Esophagus squamous epithelium (tissue), 5 donors: ENCODE results near the gene NCS1. TPM values are rescaled to one million over a fixed set of nuclear protein-coding genes. Genes with fewer than 3 reads are reported as not detected.
A peak's percentile ranks its signal among the peaks of the same experiment; 100 is the strongest.
"Not testable (repeated sequence)": the region's sequence is repeated elsewhere in the genome, so short reads cannot be mapped to it uniquely, and the experiment has no call there.

Experiments used
- DNase-seq: peaks from one replicate; lab custom pipeline; 2025; lab: John Stamatoyannopoulos, UW
- H3K27ac ChIP-seq, 4 donors: fragments of 200-600 bp; sonication (generic); one replicate each; pipeline ENCODE4 v1.5.1; 2016 to 2019; ENCODE audit warnings: mild to moderate bottlenecking in 1 of 4
- H3K27me3 ChIP-seq, 4 donors: fragments of 200-600 bp; sonication (generic); 1 replicate in 3 of 4; 2 replicates in 1 of 4; pipeline versions ENCODE4 v1.5.1 to v1.6.0; 2017 to 2021; ENCODE audit warnings: antibody characterized with exemption in 1 of 4
- H3K36me3 ChIP-seq, 3 donors: fragments of 200-600 bp; sonication (generic); one replicate each; pipeline ENCODE4 v1.5.1; 2016 to 2019
- H3K4me1 ChIP-seq, 3 donors: fragments of 200-600 bp; sonication (generic); one replicate each; pipeline ENCODE4 v1.5.1; 2017 to 2019
- H3K4me3 ChIP-seq, 4 donors: fragments of 200-600 bp; sonication (generic); 1 replicate in 3 of 4; 2 replicates in 1 of 4; pipeline ENCODE4 v1.5.1; 2016 to 2019; ENCODE audit warnings: mild to moderate bottlenecking in 2 of 4, moderate library complexity in 1 of 4
- H3K9me3 ChIP-seq, 3 donors: fragments of 200-600 bp; sonication (generic); one replicate each; pipeline ENCODE4 v1.5.1; 2016 to 2019
- CTCF ChIP-seq, 6 experiments: fragments of 450-650 bp in 4 of 6; fragments of 200-600 bp in 2 of 6; sonication (generic) in 2 of 6; IDR thresholded peaks; one replicate each; pipeline ENCODE4 v1.5.1; 2016 to 2019; ENCODE audit warnings: antibody characterized with exemption in 6 of 6, mild to moderate bottlenecking in 4 of 6, moderate library complexity in 4 of 6
- POLR2A ChIP-seq, 4 donors: fragments of 450-650 bp; IDR thresholded peaks; one replicate each; pipeline ENCODE4 v1.6.1; 2017; ENCODE audit warnings: antibody characterized with exemption in 4 of 4, mild to moderate bottlenecking in 4 of 4, moderate library complexity in 3 of 4
- WGBS, 2 donors: methylation state at CpG; one replicate each; pipeline ENCODE4 v1.1.5; 2018; 5-methylcytosine and 5-hydroxymethylcytosine counted together
- intact Hi-C: fragments of 100-400 bp; cut with DNase I; formaldehyde crosslinking; loops from one replicate; pipeline ENCODE4 v1.15.0; 2022
- total RNA-seq, 4 donors: library from RNA; depleted of rRNA; stranded (reverse); fragments of >200 nt; gene quantifications; one replicate each; pipeline ENCODE4 v1.1.0, GENCODE V29; 2016
- donor health status: DM: yes; HTN: yes; CAD: no.

The NCS1 gene
- total RNA-seq, 4 donors from 2014 or later: 9.3 to 31.3 (median 15.2) TPM

GRCh38 chr9:130271473-130271872 lies 99.3 kb downstream of the NCS1 start:
- DNase-seq: no peak
- TF ChIP-seq POLR2A (IDR thresholded peaks at IDR 0.05): no peak
- no peak for TF ChIP-seq CTCF (IDR thresholded peaks at IDR 0.05)
- WGBS, 2 donors: 62 to 70% methylated on average over 6 of the region's 6 CpGs
- H3K4me3 ChIP-seq: no peak overlapping the region
- peaks cover 0 to 14% (median 6%) of the 10 kb centered on the region in 3 donors for H3K4me1 ChIP-seq
- intact Hi-C loops: no loop called here
- peaks cover 0 to 25% (median 0%) of the 10 kb centered on the region in 4 donors for H3K27me3 ChIP-seq
- H3K27ac ChIP-seq: peak overlapping the region in 3 of 4 donors; percentile 70 to 84 (median 79)
- H3K9me3 ChIP-seq: no peaks in the 10 kb centered on the region
- no peaks in the 10 kb centered on the region for H3K36me3 ChIP-seq

GRCh38 chr9:130275156-130275555 lies 103.0 kb downstream of the NCS1 start:
- 74 to 87% methylated on average over 6 to 9 of the region's 9 CpGs for whole genome bisulfite sequencing, 2 donors
- DNase-seq: no peak

GRCh38 chr9:130276121-130276520 lies 103.9 kb downstream of the NCS1 start:
- 33% methylated on average over 1 of the region's 3 CpGs; no CpG with 5 or more reads in 1 of the 2 donors for WGBS, 2 donors
- Histone ChIP-seq H3K4me3 (no peak overlapping the region), H3K27ac (peak overlapping the region in 2 of 4 donors; percentile 38 to 57), H3K9me3 (no peaks in the 10 kb centered on the region), H3K36me3 (no peaks in the 10 kb centered on the region), H3K4me1 (peaks cover 0 to under 1% (median 0%) of the 10 kb centered on the region in 3 donors), H3K27me3 (no peaks in the 10 kb centered on the region)
- no peak for DNase-seq
- TF ChIP-seq POLR2A (IDR thresholded peaks at IDR 0.05) (no peak), CTCF (IDR thresholded peaks at IDR 0.05) (no peak)
- intact Hi-C loops: no loop called here

More at GRCh38 chr9:130275156-130275555, 103.0 kb downstream of the NCS1 start:
- Histone ChIP-seq H3K27me3 (no peaks in the 10 kb centered on the region), H3K4me3 (no peak overlapping the region), H3K4me1 (peaks cover 0 to 4% (median 0%) of the 10 kb centered on the region in 3 donors), H3K36me3 (no peaks in the 10 kb centered on the region), H3K9me3 (no peaks in the 10 kb centered on the region), H3K27ac (no peak overlapping the region)
- intact Hi-C loops: no loop called here
- TF ChIP-seq CTCF (IDR thresholded peaks at IDR 0.05) (no peak), POLR2A (IDR thresholded peaks at IDR 0.05) (no peak)

- 85 to 86% methylated on average over 2 to 4 of the region's 11 CpGs for WGBS, 2 donors
- no peak for DNase-seq
Observed at GRCh38 chr9:130276955-130277354, 104.8 kb downstream of the NCS1 start.

GRCh38 chr9:130277525-130277924 lies 105.3 kb downstream of the NCS1 start:
- intact Hi-C loops, H3K36me3 ChIP-seq, H3K27ac ChIP-seq, H3K27me3 ChIP-seq, H3K4me1 ChIP-seq, H3K9me3 ChIP-seq, H3K4me3 ChIP-seq, DNase-seq: not testable (repeated sequence)
- WGBS, 2 donors: 86 to 91% methylated on average over 1 of the region's 1 CpG

More at GRCh38 chr9:130276955-130277354, 104.8 kb downstream of the NCS1 start:
- Histone ChIP-seq H3K27ac (peak overlapping the region in 2 of 4 donors; percentile 38 to 57), H3K4me1 (no peaks in the 10 kb centered on the region), H3K36me3 (no peaks in the 10 kb centered on the region), H3K9me3 (no peaks in the 10 kb centered on the region), H3K4me3 (no peak overlapping the region), H3K27me3 (no peaks in the 10 kb centered on the region)
- TF ChIP-seq POLR2A (IDR thresholded peaks at IDR 0.05) (no peak), CTCF (IDR thresholded peaks at IDR 0.05) (no peak)
- intact Hi-C loops: no loop called here
